Liver (tissue), 9 donors: ENCODE results near the gene GALNT9. TPM values are rescaled to one million over a fixed set of nuclear protein-coding genes. Genes with fewer than 3 reads are reported as not detected.

ENCODE experiments used
- DNase-seq: peaks from one replicate; pipeline ENCODE4 v3.0.0-alpha.2; 2017; ENCODE audit warnings: low spot score
- H3K27ac ChIP-seq, 2 donors: one replicate each; pipeline ENCODE4 v1.7.0; 2013; ENCODE audit warnings: inconsistent platforms in 2 of 2, low read length in 2 of 2, control low read depth in 1 of 2, low read depth in 1 of 2, mild to moderate bottlenecking in 1 of 2
- H3K27me3 ChIP-seq, 4 donors: one replicate each; pipeline versions ENCODE4 v1.6.1 to v1.7.0; 2013; ENCODE audit warnings: low read length in 3 of 4, inconsistent platforms in 1 of 4, mild to moderate bottlenecking in 1 of 4, moderate library complexity in 1 of 4; ENCODE audit not compliant: control insufficient read depth in 4 of 4, insufficient read depth in 4 of 4
- H3K36me3 ChIP-seq, 4 donors: one replicate each; pipeline versions ENCODE4 v1.6.1 to v1.7.0; 2013; ENCODE audit warnings: low read length in 3 of 4, mild to moderate bottlenecking in 3 of 4, low read depth in 1 of 4, moderate library complexity in 1 of 4; ENCODE audit not compliant: control insufficient read depth in 4 of 4, insufficient read depth in 3 of 4
- H3K4me1 ChIP-seq, 4 donors: one replicate each; pipeline versions ENCODE4 v1.6.1 to v1.7.0; 2013; ENCODE audit warnings: low read length in 3 of 4, mild to moderate bottlenecking in 3 of 4, moderate library complexity in 1 of 4; ENCODE audit not compliant: control insufficient read depth in 4 of 4, insufficient read depth in 4 of 4
- H3K4me3 ChIP-seq, 3 donors: one replicate each; pipeline versions ENCODE4 v1.6.1 to v1.7.0; 2013; ENCODE audit warnings: low read length in 3 of 3, control low read depth in 1 of 3, low read depth in 1 of 3, mild to moderate bottlenecking in 1 of 3
- H3K9ac ChIP-seq, 2 donors: one replicate each; pipeline ENCODE4 v1.7.0; 2013; ENCODE audit warnings: low read length in 2 of 2, mild to moderate bottlenecking in 2 of 2, moderate library complexity in 2 of 2, control low read depth in 1 of 2, low read depth in 1 of 2
- H3K9me3 ChIP-seq, 4 donors: one replicate each; pipeline versions ENCODE4 v1.6.1 to v1.7.0; 2013; ENCODE audit warnings: low read length in 3 of 4; ENCODE audit not compliant: control insufficient read depth in 4 of 4
- ATF3 ChIP-seq: IDR thresholded peaks from 2 replicates; pipeline ENCODE4 v1.6.1; 2016; ENCODE audit warnings: antibody characterized with exemption
- CTCF ChIP-seq: fragments of 150-350 bp; IDR thresholded peaks from 2 replicates; pipeline ENCODE4 v1.5.1; 2017; ENCODE audit warnings: improper control_type of control experiment, low read depth, low read length; ENCODE audit not compliant: missing input control
- EGR1 ChIP-seq, 2 donors: IDR thresholded peaks; 2 replicates each; pipeline ENCODE4 v1.6.1; 2016 to 2018; ENCODE audit warnings: antibody characterized with exemption in 2 of 2, low read depth in 2 of 2
- FOXA1 ChIP-seq: IDR thresholded peaks from 2 replicates; pipeline ENCODE4 v1.6.1; 2016; ENCODE audit warnings: antibody characterized with exemption
- FOXA2 ChIP-seq: IDR thresholded peaks from 2 replicates; pipeline ENCODE4 v1.6.1; 2016; ENCODE audit warnings: antibody characterized with exemption
- GABPA ChIP-seq, 2 donors: IDR thresholded peaks in 1 of 2; conservative IDR thresholded peaks in 1 of 2; 2 replicates each; pipeline ENCODE4 v1.6.1; 2016; ENCODE audit warnings: antibody characterized with exemption in 2 of 2, mild to moderate bottlenecking in 1 of 2, moderate library complexity in 1 of 2
- HNF4A ChIP-seq, 2 donors: conservative IDR thresholded peaks; 2 replicates each; pipeline ENCODE4 v1.6.1; 2016; ENCODE audit warnings: antibody characterized with exemption in 2 of 2, mild to moderate bottlenecking in 2 of 2
- HNF4G ChIP-seq: IDR thresholded peaks from 2 replicates; pipeline ENCODE4 v1.6.1; 2016; ENCODE audit warnings: antibody characterized with exemption
- JUND ChIP-seq, 2 donors: IDR thresholded peaks; 2 replicates each; pipeline ENCODE4 v1.6.1; 2016; ENCODE audit warnings: antibody characterized with exemption in 2 of 2
- MAX ChIP-seq: IDR thresholded peaks from 2 replicates; pipeline ENCODE4 v1.6.1; 2016; ENCODE audit warnings: antibody characterized with exemption
- NR2F2 ChIP-seq: IDR thresholded peaks from 2 replicates; pipeline ENCODE4 v1.6.1; 2016; ENCODE audit warnings: antibody characterized with exemption
- RAD21 ChIP-seq, 2 donors: IDR thresholded peaks; 2 replicates each; pipeline ENCODE4 v1.6.1; 2016; ENCODE audit warnings: antibody characterized with exemption in 2 of 2, mild to moderate bottlenecking in 2 of 2
- REST ChIP-seq: IDR thresholded peaks from 2 replicates; pipeline ENCODE4 v1.6.1; 2016; ENCODE audit warnings: antibody characterized with exemption, mild to moderate bottlenecking
- RXRA ChIP-seq, 2 donors: IDR thresholded peaks; 2 replicates each; pipeline ENCODE4 v1.6.1; 2017 to 2018; ENCODE audit warnings: antibody characterized with exemption in 2 of 2, mild to moderate bottlenecking in 1 of 2
- SP1 ChIP-seq: IDR thresholded peaks from 2 replicates; pipeline ENCODE4 v1.6.1; 2018; ENCODE audit warnings: antibody characterized with exemption, mild to moderate bottlenecking
- TAF1 ChIP-seq: conservative IDR thresholded peaks from 2 replicates; pipeline ENCODE4 v1.6.1; 2016; ENCODE audit warnings: antibody characterized with exemption, mild to moderate bottlenecking
- YY1 ChIP-seq: IDR thresholded peaks from 2 replicates; pipeline ENCODE4 v1.6.1; 2016; ENCODE audit warnings: antibody characterized with exemption, mild to moderate bottlenecking
- ZBTB33 ChIP-seq: IDR thresholded peaks from 2 replicates; pipeline ENCODE4 v1.6.1; 2016; ENCODE audit warnings: antibody characterized with exemption
- WGBS: extraction: QIAGEN DNeasy Blood & Tissue Kit; methylation state at CpG from one replicate; pipeline ENCODE4 v1.1.7; 2013; 5-methylcytosine and 5-hydroxymethylcytosine counted together
- polyA plus RNA-seq, 2 donors: library from polyadenylated mRNA; stranded (reverse) in 1 of 2; unstranded in 1 of 2; fragments of 200-250 nt in 1 of 2; fragments of >200 nt in 1 of 2; fragmentation: Nextera tagmentation in 1 of 2; extraction: Ambion mirVana in 1 of 2; gene quantifications; one replicate each; pipeline versions ENCODE4 v1.2.1 to v1.2.3, GENCODE V29; 2013 to 2015
- total RNA-seq, 2 donors: library from RNA; depleted of rRNA; stranded (reverse); fragments of >200 nt; gene quantifications; one replicate each; pipeline ENCODE4 v1.2.3, GENCODE V29; 2014
- donor health status: healthy.
- donor health status: healthy.
- donor health status: healthy.
- donor health status: healthy.
- donor health status: healthy.

The GALNT9 gene
- total and polyA plus RNA-seq, 4 donors, result 0.05 to 0.25 (median 0.09) TPM; not detected in 1

GRCh38 chr12:132222808-132223173 lies 106.6 kb downstream of the GALNT9 start:
- no peak for TF ChIP-seq CTCF
- TF ChIP-seq MAX, result no peak
- TF ChIP-seq HNF4A (conservative IDR thresholded peaks at IDR 0.05), result no peak
- no peak for TF ChIP-seq FOXA2
- TF ChIP-seq TAF1, result no peak
- no peak for TF ChIP-seq SP1
- TF ChIP-seq JUND (IDR thresholded peaks at IDR 0.05), result no peak
- no peak for TF ChIP-seq ATF3
- TF ChIP-seq REST, result no peak
- TF ChIP-seq EGR1 (IDR thresholded peaks at IDR 0.05; ENCODE audit: low read depth in 2 of 2), result no peak
- TF ChIP-seq HNF4G, result no peak
- TF ChIP-seq NR2F2, result no peak
- no peak for TF ChIP-seq RXRA (IDR thresholded peaks at IDR 0.05)
- no peak for TF ChIP-seq ZBTB33
- TF ChIP-seq RAD21 (IDR thresholded peaks at IDR 0.05), result no peak
- no peak for TF ChIP-seq YY1
- no peak for TF ChIP-seq FOXA1
- no peak for TF ChIP-seq GABPA (IDR thresholded peaks at IDR 0.05 in 1 of 2, conservative IDR thresholded peaks at IDR 0.05 in 1 of 2)

More at GRCh38 chr12:132222808-132223173, 106.6 kb downstream of the GALNT9 start:
- Histone ChIP-seq H3K9ac (no peak overlapping the region), H3K4me3 (no peak overlapping the region), H3K36me3 (no peaks in the 10 kb centered on the region), H3K27ac (no peak overlapping the region), H3K27me3 (no peaks in the 10 kb centered on the region), H3K9me3 (no peaks in the 10 kb centered on the region), H3K4me1 (no peaks in the 10 kb centered on the region)
- DNase-seq, result no peak
- 82% methylated on average over 6 of the region's 6 CpGs for WGBS
